Stimulated activated CD8-positive, alpha-beta memory T cell treated with anti-CD3 and anti-CD28 coated beads, Interleukin-7, amount 100 ng/mL, for 1 hour (primary cell): ENCODE data around the gene EMP2.
"Not testable (repeated sequence)": the region's sequence is repeated elsewhere in the genome, so short reads cannot be mapped to it uniquely, and the experiment has no call there.

Experiments used
- DNase-seq, 2 donors: peaks; one replicate each; pipeline ENCODE4 v3.0.0-alpha.2; 2020; ENCODE audit warnings: low read depth in 2 of 2

The EMP2 gene

DNA sequence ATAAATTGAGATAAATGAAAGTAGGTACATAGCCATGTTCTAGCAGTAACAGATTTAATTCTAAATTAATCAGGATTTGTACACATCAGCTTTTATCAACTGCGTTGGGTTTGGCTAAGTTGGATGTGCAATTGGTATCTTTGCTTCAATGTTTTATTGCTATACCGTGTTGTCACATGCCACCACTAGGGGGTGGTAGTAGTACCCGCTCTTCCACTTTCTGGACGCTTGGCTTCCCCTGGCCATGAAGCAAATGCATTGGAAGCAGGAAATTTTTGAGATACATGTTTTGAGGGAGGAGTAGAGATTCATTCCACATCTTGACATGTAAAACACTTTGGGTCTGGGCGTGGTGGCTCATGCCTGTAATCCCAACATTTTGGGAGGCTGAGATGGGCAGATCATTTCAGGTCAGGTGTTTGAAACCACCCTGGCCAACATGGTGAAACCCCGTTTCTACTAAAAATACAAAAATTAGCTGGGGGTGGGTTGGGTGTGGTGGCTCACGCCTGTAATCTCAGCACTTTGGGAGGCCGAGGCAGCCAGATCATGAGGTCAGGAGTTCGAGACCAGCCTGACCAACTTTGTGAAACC lies 58.6 kb downstream of the EMP2 start:
- no peak for DNase-seq

DNA sequence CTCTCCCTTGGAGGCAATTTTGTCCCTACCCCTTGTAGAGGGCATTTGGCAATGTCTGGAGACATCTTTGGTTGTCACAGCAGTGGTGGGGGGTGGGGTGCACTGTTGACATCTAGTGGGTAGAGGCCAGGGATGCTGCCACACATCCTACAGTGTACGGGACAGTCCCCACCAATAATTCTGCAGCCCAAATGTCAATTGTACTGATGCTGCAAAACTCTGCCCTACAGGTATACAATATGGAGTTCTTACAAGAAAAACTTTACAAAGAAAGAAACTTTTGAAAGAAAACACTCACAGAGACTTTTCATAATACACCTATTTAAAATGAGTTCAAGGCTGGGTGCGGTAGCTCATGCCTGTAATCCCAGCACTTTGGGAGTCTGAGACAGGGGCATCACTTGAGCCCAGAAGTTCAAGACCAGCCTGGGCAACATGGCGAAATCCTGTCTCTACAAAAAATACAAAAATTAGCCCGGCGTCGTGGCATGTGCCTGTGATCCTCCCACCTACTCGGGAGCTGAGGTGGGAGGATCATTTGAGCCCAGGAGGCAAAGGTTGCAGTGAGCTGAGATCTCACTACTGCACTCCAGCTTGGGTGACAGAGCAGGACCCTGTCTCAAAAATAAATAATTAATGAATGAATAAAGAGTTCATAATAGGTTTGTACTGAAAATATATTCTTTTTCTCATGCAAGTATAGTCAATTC lies 59.4 kb downstream of the EMP2 start:
- no peak for DNase-seq

DNA sequence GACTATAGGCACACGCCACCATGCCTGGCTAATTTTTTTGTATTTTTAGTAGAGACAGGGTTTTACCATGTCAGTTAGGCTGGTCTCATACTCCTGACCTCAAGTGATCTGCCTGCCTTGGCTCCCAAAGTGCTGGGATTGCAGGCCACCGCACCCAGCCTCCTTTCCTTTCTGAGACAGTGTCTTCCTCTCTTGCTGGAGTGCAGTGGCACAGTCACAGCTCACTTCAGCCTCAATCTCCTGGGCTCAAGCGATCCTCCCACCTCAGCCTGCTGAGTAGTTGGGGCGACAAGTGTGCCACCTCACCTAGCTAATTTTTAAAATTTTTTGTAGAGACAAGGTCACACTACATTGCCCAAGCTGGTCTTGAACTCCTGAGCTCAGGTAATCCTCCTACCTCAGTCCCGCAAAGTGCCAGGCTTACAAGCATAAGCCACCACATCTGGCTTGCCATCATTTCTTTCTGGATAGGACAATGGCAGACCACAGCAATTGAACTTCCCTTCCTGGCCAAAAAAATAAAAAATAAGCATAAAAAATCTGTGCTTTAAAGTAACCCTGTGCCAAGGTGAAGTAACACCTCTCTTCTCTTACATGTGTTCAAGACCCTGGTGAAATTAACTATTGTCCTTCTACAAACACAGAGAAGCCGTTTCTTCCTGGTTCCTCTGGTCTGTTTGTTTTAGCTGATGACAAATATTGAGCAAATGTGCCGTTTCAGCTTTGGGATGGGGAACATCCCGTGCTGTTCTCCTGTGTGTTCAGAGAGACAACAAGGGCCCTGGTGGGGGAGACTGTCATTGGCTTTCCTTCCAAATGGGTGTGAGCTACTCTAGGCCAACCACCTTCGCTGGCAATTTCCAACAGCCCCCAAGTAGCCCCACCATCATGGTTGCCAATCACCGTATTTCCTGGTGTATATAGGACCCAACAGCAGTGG lies 60.2 kb downstream of the EMP2 start:
- no peak for DNase-seq

DNA sequence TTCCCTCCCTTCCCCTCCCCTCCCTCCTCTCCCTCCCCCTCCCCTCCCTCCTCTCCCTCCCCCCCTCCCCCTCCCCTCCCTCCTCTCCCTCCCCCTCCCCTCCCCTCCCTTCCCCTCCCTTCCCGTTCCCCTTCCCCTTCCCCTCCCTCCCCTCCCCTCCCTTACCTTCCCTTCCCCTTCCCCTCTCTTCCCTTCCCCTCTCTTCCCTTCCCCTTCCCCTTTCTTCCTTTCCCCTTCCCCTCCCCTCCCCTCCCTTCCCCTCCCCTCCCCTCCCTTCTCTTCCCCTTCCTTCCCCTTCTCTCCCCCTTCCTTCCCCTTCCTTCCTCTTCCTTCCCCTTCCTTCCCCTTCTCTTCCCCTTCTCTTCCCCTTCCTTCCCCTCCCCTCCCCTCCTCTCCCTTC lies 61.1 kb downstream of the EMP2 start:
- DNase-seq = no peak

DNA sequence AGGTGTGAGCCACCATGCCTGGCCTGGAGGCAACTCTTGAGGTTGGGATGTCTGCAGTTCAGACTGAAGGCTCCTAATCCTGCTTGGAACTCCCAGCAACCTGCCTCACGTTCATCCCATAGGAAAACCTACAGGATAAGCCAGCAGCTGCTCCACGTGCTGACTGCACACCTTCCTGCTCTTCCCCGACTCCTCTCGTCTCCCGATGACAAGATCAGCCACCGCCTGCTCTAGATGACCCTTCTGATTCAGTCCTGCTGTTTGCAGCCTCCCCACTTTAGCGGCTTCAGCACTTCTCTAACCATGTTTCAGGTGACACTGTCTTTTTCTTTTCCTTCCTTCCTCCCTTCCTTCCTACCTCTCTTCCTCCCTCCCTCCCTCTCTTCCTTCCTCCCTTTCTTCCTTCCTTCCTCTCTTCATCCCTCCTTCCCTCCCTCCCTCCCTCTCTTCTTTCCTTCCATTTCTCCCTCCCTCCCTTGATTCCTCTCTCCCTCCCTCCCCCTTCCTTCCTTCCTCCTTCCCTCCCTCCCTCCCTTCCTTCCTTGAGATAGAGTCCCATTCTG lies 61.8 kb downstream of the EMP2 start:
- no peak for DNase-seq

DNA sequence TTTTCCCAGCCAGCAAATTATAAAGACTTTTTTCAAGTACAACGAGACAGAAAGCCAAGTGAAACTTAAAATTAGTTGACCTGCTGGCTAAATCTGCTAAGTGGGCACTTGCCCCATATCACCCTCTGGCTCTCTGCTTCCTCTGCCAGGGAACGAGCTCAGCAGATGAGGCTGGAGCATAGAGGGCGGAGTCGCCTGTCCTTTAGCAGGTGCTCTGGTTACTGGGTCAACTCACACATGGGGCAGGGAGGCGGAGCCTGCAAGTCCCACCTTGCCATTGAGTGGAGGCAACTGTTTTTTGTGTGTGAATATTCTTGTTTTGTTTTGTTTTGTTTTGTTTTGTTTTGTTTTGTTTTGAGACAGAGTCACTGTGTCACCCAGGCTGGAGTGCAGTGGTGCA lies 62.5 kb downstream of the EMP2 start:
- no peak for DNase-seq

DNA sequence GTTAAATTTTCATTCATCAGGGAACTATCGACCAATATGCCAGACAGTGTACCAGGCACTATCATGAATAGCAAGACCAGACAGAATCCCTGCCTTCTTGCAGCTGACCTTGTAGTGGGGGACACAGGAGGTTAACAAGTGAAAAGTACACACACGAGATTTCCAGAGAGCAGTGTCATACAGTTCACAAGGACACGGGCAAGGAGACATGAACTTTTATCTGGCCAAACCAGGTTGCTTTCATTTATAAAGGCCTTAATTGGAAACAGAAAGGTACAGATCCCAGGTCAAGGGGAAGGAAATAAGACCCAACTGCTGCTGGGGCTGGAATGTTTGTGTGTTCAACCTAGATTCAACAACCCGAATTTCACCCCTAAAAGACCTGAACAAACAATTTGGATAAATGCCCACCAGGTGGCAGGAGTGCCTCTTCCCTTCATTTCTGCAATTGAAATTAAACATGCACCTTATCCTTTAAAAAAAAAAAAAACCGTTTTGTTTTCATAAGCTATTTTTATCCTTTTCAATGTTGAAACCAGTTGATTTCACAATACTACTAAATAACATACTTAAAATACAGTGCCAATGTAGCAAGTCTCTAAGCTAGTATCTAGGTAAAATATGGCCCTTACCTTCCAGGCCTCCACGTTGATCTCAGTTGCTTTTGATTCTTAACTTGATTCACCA lies 65.9 kb downstream of the EMP2 start:
- DNase-seq = peak in 1 of 2 donors; percentile 7

DNA sequence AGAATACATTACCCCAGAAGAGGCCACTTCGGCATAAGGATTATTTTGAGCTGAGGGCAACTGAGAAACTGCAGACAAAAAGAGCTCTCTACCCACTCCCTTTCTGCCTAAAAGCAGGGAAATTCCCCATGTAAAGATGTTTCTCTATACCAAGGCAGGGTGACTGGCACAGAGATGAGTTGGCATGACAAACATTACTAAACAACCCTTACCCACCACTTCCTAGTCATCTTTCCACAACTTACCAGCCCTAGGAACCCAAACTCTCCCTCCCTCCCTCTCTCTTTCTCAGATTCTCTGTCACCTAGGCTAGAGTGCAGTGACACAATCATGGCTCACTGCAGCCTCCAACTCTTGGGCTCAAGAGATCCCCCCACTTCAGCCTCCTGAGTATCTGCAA lies 68.6 kb downstream of the EMP2 start:
- DNase-seq = no peak

DNA sequence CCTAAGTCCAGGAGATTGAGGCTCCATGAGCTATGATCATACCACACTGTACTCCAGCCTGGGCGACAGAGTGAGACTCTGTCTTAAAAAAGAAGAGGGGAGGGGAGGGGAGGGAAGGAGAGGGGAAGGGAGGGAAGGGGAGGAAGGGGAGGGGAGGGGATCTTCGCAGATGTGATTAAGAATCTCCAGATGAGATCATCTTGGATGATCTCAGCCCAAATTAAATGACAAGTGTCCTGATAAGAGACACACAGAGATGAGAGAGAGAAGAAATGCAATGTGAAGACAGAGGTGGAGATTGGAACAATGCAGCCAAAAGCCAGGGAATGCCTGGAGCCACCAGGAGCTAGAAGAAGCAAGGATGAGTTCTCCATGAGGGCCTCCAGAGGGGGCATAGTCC lies 70.1 kb downstream of the EMP2 start:
- DNase-seq = no peak

DNA sequence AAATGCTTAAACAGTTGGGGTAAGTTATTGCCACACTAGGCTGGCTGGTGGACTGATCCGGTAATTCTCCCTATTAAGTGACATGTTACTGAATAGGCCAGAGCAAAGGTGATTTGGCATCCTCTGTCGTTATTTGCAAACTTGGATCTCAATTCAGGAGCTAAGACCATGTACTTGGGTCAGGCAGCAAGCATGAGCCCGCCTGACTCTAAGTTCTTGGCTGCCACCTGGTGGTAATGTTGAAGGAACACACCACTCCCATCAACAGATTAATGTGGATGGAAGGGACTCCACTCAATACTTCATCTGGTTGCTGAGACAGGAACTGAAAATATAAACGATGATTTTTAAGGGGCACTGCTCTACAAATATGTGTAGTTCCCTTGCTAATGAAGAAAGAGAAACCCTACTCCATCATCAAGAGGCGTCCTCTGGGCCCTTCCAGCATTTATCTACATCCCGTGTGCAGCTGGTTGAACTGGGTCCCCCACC lies 70.8 kb downstream of the EMP2 start:
- DNase-seq = peak; percentile 20 to 33

DNA sequence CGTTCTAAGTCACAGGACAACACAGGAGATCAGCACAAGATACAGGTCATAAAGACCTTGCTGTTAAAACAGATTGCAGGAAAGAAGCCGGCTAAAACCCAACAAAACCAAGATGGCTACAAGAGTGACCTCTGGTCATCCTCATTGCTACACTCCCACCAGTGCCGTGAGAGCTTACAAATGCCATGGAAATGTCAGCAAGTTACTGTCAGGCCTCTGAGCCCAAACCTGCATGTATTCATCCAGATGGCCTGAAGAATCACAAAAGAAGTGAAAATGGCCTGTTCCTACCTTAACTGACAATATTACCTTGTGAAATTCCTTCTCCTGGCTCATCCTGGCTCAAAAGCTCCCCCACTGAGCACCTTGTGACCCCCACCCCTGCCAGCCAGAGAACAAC lies 75.1 kb downstream of the EMP2 start:
- not testable (repeated sequence) for DNase-seq

DNA sequence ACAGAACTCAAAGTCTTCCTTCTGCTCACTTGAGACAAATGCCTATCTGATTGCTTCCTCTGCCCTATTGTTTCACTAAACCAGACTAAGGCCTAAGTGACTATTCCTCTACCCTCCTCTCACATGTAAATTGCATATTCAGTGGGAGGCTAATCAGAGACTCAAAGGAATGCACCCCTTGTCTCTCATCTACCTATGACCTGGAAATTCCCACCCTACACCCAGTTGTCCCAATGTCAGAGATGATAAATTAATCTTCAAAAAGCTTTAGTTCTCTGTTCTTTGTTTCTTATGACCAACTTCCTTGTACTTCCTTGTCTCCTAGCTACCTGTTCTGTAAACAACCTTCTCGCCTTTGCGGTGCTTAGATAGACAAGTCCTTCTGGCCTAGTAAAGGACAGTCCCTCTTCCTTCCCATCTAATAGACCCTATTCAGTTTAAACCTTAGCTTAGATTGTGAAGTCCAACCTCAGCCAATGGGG lies 76.0 kb downstream of the EMP2 start:
- no peak for DNase-seq

DNA sequence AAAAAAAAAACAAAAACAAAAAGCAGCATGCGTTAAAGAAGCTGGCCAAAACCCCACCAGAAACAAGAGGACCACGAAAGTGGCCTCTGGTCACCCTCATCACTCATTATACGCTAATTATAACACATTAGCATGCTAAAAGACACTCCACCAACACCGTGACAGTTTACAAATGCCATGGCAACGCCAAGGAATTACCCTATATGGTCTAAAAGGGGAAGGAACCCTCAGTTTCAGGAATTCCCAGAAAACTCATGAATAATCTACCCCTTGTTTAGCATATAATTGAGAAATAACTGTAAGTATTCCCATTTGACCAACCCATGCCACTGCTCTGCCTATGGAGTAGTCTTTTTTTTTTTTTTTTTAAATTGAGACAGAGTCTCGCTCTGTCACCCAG lies 77.6 kb downstream of the EMP2 start:
- DNase-seq = no peak

DNA sequence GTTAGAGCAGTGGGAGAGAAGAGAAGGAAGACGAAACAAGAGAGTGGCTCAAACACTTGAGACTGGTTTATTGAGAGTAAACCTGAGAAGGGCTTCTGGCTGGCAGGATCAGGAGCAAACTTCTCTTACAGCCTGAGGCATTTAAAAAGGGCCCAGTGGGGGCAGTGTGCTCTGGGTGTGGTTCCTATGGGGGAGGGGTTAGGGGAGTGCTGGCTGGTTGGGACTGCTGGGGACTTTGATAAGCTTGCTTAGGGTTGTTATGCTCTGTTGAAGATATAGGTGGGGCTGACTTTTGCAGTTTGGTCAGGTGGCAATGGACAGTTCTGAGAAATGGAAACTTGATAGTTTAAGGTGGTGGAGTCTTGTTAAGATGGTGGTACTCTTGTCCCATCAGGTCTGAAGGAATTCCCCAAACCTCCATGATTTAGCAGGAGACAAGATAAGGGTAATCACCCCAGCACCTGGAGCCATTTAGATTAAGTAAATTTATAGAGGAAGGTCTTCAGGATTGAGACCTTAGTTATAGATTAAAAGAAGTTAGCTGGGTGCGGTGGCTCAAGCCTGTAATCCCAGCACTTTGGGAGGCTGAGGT lies 79.3 kb downstream of the EMP2 start:
- DNase-seq = no peak

DNA sequence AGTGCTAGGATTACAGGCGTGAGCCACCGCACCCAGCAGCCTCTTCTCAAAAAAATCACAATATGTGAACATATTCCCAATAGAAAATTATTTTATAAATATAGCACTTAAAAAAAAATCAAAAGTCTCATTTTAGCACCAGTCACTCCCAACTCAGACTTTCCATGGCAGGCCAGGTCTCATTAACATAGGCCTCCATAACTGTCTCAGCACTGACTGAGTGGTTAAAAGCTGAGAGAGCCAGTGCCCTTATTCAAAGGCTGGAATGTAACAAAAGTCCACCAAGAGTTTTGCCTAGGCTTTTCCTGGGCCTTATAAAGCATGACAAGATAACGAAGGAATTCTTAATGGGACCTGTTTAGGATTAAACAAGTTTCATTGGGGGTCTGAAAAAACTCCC lies 79.8 kb downstream of the EMP2 start:
- DNase-seq = no peak

DNA sequence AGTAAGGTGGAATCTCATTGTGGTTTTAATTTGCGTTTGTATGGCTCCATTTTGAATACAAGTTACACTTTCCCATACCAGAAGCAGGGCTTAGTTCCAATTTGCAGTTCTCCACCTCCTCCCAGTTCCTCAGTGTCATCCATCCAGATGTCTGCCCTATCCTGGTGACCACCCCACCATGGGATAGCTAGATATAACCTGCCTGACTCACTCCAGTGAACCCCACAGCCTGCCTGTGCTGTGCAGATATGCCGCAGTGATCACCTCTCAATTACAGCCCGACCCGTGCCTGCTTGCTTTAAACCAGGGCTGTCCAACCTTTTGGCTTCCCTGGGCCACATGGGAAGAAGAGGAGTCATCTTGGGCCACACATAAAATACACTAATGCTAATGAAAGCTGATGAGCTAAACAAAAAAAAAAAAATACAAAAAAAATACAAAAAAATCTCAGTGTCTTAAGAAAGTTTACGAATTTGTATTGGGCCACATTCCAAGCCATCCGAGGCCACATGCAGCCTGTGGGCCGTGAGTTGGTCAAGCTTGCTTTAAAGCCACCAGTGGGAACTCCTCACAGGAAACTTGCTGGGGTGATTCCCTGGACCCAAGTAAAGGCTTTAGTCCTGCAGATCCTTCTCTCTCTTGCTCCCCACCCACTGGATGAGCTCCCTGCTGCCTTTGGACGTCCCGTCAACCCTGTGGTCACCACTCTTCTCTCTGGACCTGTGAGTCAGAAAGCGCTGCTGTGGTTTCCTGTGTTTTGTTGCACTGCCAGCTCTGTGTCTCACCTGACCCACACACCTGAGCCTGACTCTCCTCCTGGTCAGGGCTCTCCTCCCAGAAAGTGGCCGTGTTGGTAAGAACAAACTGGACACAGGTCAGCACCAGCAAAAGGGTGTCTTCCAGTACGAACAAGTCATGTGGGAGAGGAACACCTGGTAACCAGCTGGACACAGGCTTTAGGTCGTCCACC lies 83.0 kb downstream of the EMP2 start:
- no peak for DNase-seq

DNA sequence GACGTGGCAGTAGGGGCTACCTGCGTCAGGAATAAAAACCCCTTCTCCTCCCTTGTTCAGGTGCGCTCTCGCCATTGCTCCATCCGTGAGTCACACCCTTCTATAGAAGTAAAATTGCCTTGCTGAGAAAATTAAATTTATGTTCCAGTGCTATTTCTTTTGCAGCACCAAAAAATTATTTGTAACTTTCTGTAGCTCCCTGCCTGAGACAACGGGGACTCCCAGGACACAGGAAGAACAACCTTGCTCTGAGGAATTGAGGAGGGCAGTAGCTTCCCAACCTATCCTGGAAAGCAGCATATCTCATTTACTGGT lies 85.4 kb downstream of the EMP2 start:
- no peak for DNase-seq

DNA sequence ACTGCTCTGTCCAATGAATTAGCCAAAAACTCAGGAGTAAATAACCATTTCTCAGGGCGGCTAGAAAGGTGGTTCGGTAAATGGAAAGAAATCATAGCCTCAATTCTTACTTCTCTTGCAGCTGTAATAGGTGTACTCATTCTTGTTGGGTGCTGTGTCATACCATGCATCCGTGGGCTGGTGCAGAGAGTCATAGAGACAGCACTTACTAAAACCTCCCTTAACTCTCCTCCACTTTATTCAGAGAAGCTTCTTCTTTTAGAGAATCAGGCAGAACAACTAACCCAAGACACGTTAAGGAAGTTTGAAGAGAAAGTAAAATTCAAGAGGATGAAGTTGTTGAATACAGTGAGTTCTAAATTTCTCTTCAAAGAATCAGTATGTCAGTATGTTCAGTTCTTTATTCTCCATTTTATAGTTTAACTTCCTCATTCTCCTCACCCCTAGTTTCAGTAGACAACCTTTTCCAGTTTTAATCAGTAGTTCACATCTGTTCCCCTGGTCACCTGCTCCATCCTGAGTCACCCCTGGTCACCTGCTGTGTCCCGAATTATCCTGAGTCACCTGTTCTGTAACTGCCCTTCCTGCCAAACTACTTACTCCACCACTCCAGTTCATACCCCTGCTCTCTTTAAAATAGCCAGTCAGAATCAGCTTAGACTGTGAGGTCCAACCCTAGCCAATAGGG lies 85.9 kb downstream of the EMP2 start:
- DNase-seq = no peak

DNA sequence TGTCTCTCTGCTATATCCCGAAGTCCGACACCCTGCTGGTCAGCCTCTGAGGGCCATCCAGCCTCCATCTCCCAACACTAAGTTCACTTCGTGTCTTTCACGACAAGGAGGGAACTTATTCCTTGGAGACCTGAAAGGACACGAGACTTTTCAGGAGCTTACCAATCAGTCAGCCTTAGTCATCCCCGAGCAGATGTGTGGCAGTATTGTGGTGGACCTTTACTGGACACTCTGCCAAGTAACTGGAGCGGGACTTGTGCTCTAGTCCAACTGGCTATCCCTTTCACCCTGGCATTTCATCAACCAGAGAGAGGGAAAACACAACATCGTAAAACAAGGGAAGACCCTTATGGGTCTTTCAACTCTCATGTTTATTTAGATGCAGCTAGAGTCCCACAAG lies 87.1 kb downstream of the EMP2 start:
- DNase-seq = no peak

DNA sequence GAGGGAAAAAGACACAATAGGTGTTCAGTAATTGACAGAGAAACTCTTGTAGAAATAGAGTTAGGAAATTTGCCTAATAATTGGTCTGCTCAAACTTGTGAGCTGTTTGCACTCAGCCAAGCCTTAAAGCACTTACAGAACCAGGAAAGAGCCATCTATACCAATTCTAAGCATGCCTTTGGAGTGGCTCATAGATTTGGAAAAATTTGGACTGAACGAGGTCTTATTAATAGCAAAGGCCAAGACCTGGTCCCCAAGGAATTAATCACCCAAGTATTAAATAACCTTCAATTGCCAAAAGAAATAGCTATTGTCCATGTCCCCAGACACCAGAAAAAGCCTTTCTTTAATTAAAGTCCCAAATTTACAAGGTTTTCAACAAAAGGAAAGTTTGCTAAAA lies 90.3 kb downstream of the EMP2 start:
- no peak for DNase-seq
